Stimulated activated CD8-positive, alpha-beta memory T cell treated with anti-CD3 and anti-CD28 coated beads, Interleukin-4, amount 100 ng/mL, for 48 hours (primary cell): ENCODE data around the gene SMCR8.

Source experiments
- DNase-seq: peaks from one replicate; pipeline ENCODE4 v3.0.0-alpha.2; 2020

The SMCR8 gene

DNA sequence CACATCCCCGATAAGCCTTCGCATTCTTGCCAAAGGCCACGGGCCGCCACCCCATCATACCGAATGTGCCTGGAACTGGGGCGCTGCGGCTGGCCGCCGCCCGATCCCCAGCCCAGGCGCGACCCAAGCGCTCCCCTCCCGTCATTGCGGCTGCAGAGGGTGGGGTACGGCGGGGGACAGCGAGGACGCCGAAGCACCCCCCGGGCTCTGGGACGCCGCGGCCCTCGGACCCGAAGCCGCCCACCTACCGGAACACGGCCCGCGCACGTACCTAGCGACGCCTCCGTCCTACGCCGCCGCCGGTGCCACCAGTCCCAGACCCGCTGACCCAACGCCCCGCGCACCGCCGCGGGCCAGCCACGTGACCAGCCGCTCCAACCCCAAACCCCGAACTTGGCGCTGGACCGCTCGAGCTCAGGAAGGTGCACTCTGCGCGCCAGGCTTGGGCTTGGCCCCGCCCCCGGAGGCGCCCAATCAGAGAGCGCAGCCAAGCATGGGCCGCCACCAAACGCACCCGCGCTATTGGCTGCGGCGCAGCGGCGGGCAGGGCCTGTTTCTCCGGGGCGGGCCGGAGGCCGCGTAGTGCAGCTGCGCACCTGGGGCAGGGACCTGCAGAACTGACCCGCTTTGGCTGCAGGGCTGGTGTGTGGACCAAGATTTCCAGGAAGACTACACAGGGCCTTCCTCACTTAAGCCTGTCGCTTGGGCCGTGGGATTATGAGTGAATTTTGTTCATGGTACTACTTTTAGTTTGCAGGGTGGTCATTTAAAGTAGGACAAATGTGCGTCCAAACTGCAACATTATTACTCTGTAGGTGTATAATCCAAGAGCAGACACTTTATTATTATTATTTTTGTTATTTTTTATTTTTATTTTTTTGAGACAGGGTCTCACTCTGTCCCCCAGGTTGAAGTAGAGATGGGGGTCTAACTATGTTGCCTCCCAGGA lies 48.3 kb downstream of the SMCR8 start, which contains the start of gene SHMT1:
SHMT1 (minus strand) TSS at position 450 of the 949 bp plus-strand sequence. CDS start 7,569 bp downstream, outside the sequence.
- peak; percentile 94 for DNase-seq

- DNase-seq = no peak
These were observed 49.1 kb downstream of the SMCR8 start for GRCh38 chr17:18364166-18364565.

GRCh38 chr17:18368946-18369345 lies 53.9 kb downstream of the SMCR8 start:
- DNase-seq = no peak

DNA sequence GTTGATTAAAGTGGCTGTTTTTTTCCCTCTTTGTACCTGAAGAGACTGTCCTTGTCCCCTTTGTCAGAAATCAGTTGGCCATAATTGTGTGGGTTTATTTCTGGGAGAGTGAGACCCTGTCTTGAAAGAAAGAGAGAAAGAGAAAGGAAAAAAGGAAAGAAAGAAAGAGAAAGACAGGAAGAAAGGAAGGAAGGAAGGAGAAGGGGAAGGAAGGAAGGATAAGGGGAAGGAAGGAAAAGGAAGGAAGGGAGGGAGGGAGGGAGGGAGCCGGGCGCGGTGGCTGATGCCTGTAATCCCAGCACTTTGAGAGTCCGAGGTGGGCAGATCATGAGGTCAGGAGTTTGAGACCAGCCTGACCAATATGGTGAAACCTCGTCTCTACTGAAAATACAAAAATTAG lies 55.7 kb downstream of the SMCR8 start:
- DNase-seq = no peak

DNA sequence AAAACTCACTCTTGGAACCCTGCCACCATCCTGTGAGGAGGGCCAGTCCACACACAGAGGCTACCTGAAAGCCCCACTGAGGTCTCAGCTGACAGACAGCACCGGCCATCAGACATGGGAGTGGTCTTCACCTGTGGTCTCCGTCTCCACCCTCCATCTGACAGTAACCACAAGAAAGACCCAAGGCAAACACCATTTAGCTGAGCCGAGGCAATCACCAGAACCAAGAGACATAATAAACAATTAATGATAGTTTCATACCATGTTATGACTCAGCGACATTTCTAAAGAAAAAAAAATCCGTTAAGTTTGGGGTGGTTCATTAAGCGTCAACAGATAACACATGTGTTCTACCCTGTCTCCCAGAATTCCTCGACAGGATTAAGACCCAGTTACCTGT lies 56.4 kb downstream of the SMCR8 start:
- DNase-seq = no peak

GRCh38 chr17:18373181-18373580 lies 58.1 kb downstream of the SMCR8 start:
- peak; percentile 33 for DNase-seq

GRCh38 chr17:18374216-18374615 lies 59.1 kb downstream of the SMCR8 start:
- no peak for DNase-seq
